Rectal smooth muscle tissue (tissue), 1 donor: ENCODE results near the gene AQP11.
"Not testable (repeated sequence)": the region's sequence is repeated elsewhere in the genome, so short reads cannot be mapped to it uniquely, and the experiment has no call there.

ENCODE experiments used
- H3K27ac ChIP-seq: one replicate; pipeline ENCODE4 v1.7.0; 2013; ENCODE audit warnings: low read depth, low read length, inconsistent platforms
- H3K27me3 ChIP-seq: one replicate; pipeline ENCODE4 v1.7.0; 2013; ENCODE audit warnings: low read length; ENCODE audit not compliant: control insufficient read depth, insufficient read depth
- H3K36me3 ChIP-seq: one replicate; pipeline ENCODE4 v1.7.0; 2013; ENCODE audit warnings: low read length; ENCODE audit not compliant: control insufficient read depth, insufficient read depth
- H3K4me1 ChIP-seq: one replicate; pipeline ENCODE4 v1.7.0; 2013; ENCODE audit warnings: low read length; ENCODE audit not compliant: control insufficient read depth, insufficient read depth
- H3K4me3 ChIP-seq: one replicate; pipeline ENCODE4 v1.7.0; 2013; ENCODE audit warnings: low read length
- H3K9ac ChIP-seq: one replicate; pipeline ENCODE4 v1.7.0; 2013; ENCODE audit warnings: low read length

AQP11 gene

DNA sequence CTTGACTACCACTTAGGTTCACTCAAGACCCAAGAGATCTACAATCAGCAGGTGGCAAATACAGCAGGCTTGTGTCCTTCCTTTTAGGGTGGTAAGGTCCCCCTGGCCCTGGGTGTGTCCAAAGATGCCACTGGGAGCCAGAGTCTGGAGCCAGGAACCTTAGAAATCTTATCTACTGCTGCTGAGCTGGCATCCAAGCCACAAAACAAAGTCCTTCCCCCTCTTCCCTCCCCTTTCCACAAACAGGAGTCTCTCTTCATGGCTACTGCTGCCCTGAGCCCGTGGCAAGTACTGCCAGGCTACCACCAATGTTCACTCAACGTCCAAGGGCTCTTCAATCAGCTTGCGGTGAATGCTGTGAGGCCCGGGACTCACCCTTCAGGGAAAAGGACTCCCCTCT is 21.4 kb upstream of the AQP11 start:
- Histone ChIP-seq H3K4me1 (no peaks in the 10 kb centered on the region), H3K4me3 (no peak overlapping the region), H3K27me3 (no peaks in the 10 kb centered on the region), H3K27ac (no peak overlapping the region), H3K9ac (no peak overlapping the region), H3K36me3 (no peaks in the 10 kb centered on the region)

DNA sequence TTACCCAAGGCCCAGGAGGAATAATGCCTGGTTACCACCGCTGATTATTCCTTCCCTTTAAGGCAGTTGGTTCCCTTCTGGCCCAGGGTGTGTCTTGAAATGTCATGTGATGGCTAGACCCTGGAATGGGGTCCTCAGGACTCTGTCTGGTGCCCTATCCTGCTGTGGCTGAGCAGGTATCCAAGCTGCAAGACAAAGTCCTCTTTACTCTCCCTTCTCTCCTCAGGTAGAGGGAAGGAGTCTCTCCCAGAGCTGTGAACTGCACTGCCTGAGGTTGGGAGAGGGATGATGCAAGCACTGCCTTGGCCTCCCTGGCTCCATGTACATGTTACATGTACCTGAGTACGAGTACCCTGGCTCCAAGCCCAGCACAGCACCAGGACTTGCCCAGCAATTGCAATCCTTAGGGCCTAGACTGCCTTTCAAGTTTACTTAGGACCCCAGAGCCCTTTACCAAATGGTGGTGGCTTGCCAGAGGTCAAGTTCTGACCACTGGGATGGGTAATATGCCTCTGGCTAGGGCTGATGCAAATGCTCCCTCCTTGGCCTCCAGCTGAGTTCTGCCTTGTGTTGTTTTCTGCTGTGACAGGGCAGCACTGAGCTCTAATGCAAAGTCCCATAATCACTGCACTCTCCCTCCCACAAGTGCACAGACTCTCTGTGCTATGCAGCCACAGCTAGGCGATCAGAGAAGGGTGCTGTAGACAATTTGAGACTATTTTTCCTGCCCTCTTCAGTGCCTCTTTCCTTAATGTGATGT is 20.7 kb upstream of the AQP11 start:
- Histone ChIP-seq H3K4me3 (no peak overlapping the region), H3K9ac (no peak overlapping the region), H3K27me3 (no peaks in the 10 kb centered on the region), H3K4me1 (no peaks in the 10 kb centered on the region), H3K27ac (no peak overlapping the region), H3K36me3 (no peaks in the 10 kb centered on the region)

DNA sequence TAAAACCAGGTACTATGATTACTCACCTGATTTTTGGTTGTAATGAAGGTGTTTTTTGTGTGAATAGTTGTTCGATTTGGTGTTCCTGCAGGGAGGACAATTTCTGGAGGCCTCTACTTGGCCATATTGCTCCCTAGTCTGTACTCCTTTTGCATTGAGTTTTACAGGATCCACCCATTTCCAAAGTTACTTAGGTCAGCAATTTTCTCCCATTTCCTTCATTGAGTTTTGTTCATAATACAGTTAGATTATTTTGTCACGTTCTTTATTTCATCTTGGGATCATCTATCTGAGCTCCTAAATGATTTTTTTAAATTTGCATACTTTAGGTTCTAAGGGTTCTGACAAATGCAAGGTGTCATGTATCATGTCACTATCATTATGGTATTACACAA is 20.1 kb upstream of the AQP11 start:
- Histone ChIP-seq H3K27me3 (no peaks in the 10 kb centered on the region), H3K4me1 (no peaks in the 10 kb centered on the region), H3K36me3 (no peaks in the 10 kb centered on the region), H3K4me3 (no peak overlapping the region), H3K9ac (no peak overlapping the region), H3K27ac (no peak overlapping the region)

DNA sequence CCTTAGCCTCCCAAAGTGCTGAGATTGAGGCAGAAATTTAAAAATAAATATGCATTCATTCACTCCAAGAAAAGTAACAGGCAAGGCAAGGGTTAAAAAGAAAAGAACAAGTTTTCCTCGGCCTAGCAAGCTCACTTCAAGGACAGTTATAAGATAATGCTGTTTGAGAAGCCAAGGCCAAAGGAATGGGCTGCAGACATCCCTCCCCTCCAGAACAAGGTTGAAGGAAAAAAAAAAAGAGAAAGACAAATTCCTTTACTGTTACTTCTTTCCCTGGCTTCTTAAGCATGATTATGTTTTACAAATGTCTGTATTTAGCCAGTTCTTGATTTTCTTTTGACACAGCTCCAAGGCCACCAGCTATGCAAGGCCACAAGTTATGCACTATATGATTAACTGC is 18.9 kb upstream of the AQP11 start:
- not testable (repeated sequence) for H3K27ac ChIP-seq, H3K27me3 ChIP-seq

DNA sequence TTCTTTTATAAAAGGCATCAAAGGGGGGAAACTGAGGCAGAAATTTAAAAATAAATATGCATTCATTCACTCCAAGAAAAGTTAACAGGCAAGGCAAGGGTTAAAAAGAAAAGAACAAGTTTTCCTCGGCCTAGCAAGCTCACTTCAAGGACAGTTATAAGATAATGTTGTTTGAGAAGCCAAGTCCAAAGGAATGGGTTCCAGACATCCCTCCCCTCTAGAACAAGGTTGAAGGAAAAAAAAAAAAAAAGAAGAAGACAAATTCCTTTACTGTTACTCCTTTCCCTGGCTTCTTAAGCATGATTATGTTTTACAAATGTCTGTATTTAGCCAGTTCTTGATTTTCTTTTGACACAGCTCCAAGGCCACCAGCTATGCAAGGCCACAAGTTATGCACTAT is 14.3 kb upstream of the AQP11 start:
- H3K36me3 ChIP-seq, H3K27me3 ChIP-seq, H3K27ac ChIP-seq, H3K4me1 ChIP-seq, H3K9ac ChIP-seq, H3K4me3 ChIP-seq: not testable (repeated sequence)

More for the DNA sequence above, 18.9 kb upstream of the AQP11 start:
- H3K36me3 ChIP-seq, H3K4me3 ChIP-seq, H3K9ac ChIP-seq, H3K4me1 ChIP-seq: not testable (repeated sequence)

DNA sequence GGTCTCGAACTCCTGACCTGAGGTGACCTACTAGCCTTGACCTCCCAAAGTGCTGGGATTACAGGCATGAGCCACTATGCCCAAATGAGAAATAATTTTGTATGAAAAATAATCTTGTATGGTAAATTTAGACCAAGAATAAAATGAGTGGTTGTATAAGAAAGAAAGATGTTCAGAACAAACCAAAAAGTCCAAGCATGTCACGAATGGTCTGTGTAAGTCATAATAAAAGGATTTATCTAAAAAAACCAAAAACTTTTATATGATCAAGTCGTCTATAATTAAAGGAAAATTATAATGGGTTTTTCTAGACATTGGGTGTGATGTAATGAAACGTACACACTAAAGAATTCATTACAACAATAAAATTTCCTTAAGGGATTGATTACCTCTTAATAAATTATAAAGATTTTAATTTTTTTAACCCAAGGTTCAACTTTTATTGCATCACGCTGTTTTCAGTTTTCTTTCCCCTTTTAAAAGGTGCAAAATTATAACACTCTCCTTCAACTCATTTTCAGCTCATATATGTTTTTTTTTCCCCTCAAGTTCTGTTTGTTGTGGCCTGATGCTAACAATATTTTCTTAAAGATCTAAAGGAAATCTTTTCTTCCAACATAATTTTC is 8.9 kb upstream of the AQP11 start:
- Histone ChIP-seq H3K4me3 (no peak overlapping the region), H3K9ac (no peak overlapping the region), H3K36me3 (no peaks in the 10 kb centered on the region), H3K27me3 (no peaks in the 10 kb centered on the region), H3K27ac (no peak overlapping the region), H3K4me1 (no peaks in the 10 kb centered on the region)

DNA sequence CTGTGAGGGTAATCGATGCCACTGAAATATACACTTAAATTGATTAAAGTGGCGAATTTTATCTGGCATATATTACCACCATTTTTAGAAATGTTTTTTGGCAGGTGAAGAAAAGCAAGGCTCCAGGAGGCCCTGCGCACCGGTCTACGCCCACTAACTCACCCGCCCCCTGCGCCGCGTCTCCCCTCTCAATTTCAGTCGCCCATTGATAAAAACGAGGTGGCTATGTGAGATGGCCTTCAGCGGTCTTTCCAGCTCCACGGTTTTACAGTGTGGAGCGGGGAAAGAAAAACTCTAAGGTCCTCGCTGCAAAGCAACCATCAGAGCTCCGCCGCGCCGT is 602 bp upstream of the AQP11 start:
- peak overlapping the region; percentile 71 for H3K27ac ChIP-seq
- H3K4me3 ChIP-seq, result peak overlapping the region; percentile 78
- H3K9ac ChIP-seq, result no peak overlapping the region
- H3K36me3 ChIP-seq, result no peaks in the 10 kb centered on the region
- peaks cover 5% of the 10 kb centered on the region for H3K4me1 ChIP-seq
- H3K27me3 ChIP-seq, result no peaks in the 10 kb centered on the region

DNA sequence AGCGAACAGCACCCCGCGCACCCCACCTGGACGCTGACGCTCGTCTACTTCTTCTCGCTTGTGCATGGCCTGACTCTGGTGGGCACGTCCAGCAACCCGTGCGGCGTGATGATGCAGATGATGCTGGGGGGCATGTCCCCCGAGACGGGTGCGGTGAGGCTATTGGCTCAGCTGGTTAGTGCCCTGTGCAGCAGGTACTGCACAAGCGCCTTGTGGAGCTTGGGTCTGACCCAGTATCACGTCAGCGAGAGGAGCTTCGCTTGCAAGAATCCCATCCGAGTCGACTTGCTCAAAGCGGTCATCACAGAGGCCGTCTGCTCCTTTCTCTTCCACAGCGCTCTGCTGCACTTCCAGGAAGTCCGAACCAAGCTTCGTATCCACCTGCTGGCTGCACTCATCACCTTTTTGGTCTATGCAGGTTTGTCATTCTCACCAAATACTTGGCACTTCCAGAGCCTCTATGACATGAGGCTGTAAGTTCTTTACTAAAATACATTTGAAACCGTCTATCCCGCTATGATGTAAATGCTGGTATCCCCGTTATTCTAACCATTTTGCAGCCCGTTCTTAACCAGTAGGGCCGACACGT is 535 bp downstream of the AQP11 start:
- no peaks in the 10 kb centered on the region for H3K27me3 ChIP-seq
- H3K27ac ChIP-seq, result no peak overlapping the region
- H3K9ac ChIP-seq, result peak overlapping the region; percentile 73
- peaks cover 5% of the 10 kb centered on the region for H3K4me1 ChIP-seq
- no peaks in the 10 kb centered on the region for H3K36me3 ChIP-seq
- H3K4me3 ChIP-seq, result peak overlapping the region; percentile 78

DNA sequence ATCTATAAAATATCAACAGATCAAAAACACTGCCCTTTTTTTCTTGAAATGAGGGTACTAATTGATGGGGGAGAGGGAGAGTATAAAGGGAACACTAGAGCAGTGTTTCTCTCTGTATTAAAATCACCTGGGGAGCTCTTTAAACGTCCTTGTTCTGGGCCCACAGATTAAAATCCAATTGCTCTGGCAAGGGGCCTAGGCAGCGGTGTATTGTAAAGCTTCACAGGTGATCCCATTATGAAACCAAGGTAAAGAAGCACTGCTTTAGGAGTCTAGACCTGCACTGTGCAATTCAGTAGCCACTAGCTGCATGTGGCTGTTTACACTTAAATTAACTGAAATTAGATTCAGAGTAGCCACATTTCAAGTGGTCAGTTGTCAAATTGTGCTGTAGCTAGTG is 3.0 kb downstream of the AQP11 start:
- H3K36me3 ChIP-seq, result no peaks in the 10 kb centered on the region
- no peak overlapping the region for H3K9ac ChIP-seq
- peaks cover 5% of the 10 kb centered on the region for H3K4me1 ChIP-seq
- no peak overlapping the region for H3K4me3 ChIP-seq
- H3K27me3 ChIP-seq, result no peaks in the 10 kb centered on the region
- H3K27ac ChIP-seq, result no peak overlapping the region

DNA sequence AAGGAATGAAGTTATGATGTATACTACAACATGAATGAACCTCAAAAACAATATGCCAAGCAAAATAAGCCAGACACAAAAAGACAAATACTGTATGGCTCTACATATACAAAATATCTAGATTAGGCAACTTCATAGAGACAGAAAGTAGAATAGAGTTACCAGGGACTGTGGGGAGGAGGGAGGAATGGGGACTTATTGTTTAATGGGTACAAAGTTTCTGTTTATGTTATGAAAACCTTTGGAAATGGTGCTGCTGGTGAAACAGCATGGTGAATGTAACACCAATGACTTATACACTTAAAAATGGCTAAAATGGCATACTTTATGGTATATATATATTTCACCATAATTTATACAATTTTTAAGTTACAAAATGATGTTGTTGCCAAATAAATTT is 4.1 kb downstream of the AQP11 start:
- Histone ChIP-seq H3K27ac (no peak overlapping the region), H3K36me3 (no peaks in the 10 kb centered on the region), H3K9ac (no peak overlapping the region), H3K4me1 (no peaks in the 10 kb centered on the region), H3K27me3 (no peaks in the 10 kb centered on the region), H3K4me3 (no peak overlapping the region)

DNA sequence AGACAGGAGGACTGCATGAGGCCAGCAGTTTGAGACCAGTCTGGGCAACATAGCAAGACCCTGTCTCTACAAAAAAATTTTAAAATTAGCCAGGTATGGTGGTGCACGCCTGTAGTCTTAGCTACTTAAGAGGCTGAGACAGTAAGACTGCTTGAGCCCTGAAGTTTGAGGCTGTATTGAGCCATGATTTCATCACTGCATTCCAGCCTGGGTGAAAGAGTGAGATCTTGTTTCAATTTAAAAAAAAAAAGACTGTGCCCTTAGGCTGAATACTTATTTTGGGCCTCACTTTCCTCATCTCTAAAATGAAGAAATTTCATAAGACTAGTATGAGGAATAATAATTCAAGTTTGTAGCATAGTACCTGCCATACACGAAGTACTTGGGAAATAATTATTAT is 6.9 kb downstream of the AQP11 start:
- H3K36me3 ChIP-seq, result no peaks in the 10 kb centered on the region
- H3K27ac ChIP-seq, result no peak overlapping the region
- no peak overlapping the region for H3K9ac ChIP-seq
- H3K27me3 ChIP-seq, result no peaks in the 10 kb centered on the region
- H3K4me3 ChIP-seq, result no peak overlapping the region
- no peaks in the 10 kb centered on the region for H3K4me1 ChIP-seq

DNA sequence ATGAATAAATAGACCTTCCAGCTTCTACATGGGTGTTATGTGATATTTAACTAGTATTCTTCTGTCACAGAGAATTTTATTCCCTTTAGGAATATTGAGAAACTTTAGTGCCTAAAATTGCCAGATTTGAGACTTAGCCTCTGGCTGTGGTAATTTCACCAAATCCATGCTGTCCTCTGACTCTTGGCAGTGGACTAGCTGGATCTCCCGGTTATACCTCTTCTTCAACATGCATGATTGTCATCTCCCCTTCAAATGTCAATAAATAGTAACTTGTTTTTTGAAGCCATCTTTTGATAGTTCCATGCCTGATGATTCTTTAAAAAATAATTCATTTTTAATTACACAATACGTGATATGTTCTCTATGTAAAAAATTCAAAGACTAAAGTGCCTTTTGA is 8.4 kb downstream of the AQP11 start:
- H3K4me1 ChIP-seq, result no peaks in the 10 kb centered on the region
- no peaks in the 10 kb centered on the region for H3K27me3 ChIP-seq
- H3K36me3 ChIP-seq, result no peaks in the 10 kb centered on the region
- H3K4me3 ChIP-seq, result no peak overlapping the region
- no peak overlapping the region for H3K9ac ChIP-seq
- H3K27ac ChIP-seq, result no peak overlapping the region
